ENCODE measurements around the gene VAT1L. TPM values are rescaled to one million over a fixed set of nuclear protein-coding genes. Genes with fewer than 3 reads are reported as not detected.

VAT1L gene, protein sequence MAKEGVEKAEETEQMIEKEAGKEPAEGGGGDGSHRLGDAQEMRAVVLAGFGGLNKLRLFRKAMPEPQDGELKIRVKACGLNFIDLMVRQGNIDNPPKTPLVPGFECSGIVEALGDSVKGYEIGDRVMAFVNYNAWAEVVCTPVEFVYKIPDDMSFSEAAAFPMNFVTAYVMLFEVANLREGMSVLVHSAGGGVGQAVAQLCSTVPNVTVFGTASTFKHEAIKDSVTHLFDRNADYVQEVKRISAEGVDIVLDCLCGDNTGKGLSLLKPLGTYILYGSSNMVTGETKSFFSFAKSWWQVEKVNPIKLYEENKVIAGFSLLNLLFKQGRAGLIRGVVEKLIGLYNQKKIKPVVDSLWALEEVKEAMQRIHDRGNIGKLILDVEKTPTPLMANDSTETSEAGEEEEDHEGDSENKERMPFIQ
- not detected in 2 replicates for total RNA-seq (2014; rRNA removed; shearing (Covaris generic))
- polyA plus RNA-seq (2015; cell fraction: cytosol; rRNA removed): not detected in 2 replicates
- not detected in 2 replicates for polyA plus RNA-seq (2015; cell fraction: nucleus; rRNA removed)

DNA sequence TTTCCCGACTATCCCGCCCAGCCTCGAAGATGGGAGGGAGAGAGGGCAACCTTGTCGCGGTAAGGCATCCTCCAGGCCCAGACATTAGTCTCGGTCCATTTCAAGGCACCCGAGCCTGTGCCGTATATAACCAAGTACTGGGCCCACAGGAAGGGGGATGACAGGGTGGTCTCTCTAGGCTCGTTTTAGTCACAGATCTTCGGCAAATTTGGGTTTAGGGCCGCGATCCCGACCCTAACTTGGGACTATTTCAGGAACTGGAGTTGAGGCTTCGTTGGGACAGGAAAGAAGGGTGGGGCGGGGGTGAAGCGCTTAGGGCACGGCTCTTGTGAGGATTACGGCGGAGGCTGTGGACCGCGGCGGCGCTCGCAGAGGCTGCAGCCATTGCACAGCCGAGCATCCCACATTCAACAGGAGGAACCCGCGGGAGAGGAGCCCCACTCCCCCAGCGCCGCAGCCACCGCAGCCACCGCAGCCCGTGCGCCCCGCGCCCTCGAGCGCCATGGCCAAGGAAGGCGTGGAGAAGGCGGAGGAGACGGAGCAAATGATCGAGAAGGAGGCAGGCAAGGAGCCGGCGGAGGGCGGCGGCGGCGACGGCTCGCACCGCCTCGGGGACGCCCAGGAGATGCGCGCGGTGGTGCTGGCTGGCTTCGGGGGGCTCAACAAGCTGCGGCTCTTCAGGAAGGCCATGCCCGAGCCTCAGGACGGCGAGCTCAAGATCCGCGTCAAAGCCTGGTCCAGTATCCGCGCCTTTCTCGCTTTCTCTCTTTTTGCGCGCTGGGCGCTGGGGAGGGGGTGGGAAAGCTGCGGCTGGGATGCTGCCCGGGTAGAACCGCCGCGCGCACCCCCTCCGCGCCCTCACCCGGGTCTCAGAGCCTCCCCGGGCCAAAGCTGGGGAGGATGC is at the start of gene VAT1L:
Gene VAT1L (plus strand): TSS at position 384 of the 904 bp plus-strand sequence. CDS start 119 bp downstream, at position 503.
- no peak for DNase-seq (ENCODE audit: low read depth, low spot score)
- in situ Hi-C loops (cut with HindIII; ENCODE audit: low pct_unique_long_range_greater_than_20kb, low sequenced_read_pairs): no loop called here

- DNase-seq (ENCODE audit: low read depth, low spot score): no peak
- in situ Hi-C loops (cut with HindIII; ENCODE audit: low pct_unique_long_range_greater_than_20kb, low sequenced_read_pairs): no loop called here
Measured at GRCh38 chr16:77738706-77739558, 49.4 kb upstream of the VAT1L start.

DNA sequence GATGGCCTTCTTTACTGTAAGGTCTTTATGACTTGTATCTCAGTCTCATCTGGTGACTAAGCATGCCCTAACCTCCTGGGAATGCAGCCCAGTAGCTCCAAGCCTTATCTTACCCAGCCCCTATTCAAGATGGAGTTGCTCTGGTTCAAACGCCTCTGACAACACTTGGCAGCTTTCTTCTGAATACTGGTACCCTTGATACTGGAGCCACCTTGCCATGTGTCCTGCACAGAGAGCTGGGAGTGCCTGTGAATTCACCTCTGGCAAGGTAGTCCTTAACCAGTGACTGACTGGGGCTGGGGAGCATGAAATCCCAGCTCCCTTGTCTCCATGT is 48.8 kb upstream of the VAT1L start:
- no peak for DNase-seq (ENCODE audit: low read depth, low spot score)
- in situ Hi-C loops (cut with HindIII; ENCODE audit: low pct_unique_long_range_greater_than_20kb, low sequenced_read_pairs): no loop called here

- no peak for DNase-seq (ENCODE audit: low read depth, low spot score)
- in situ Hi-C loops (cut with HindIII; ENCODE audit: low pct_unique_long_range_greater_than_20kb, low sequenced_read_pairs): no loop called here
Measured at GRCh38 chr16:77744141-77744540, 44.2 kb upstream of the VAT1L start.

DNA sequence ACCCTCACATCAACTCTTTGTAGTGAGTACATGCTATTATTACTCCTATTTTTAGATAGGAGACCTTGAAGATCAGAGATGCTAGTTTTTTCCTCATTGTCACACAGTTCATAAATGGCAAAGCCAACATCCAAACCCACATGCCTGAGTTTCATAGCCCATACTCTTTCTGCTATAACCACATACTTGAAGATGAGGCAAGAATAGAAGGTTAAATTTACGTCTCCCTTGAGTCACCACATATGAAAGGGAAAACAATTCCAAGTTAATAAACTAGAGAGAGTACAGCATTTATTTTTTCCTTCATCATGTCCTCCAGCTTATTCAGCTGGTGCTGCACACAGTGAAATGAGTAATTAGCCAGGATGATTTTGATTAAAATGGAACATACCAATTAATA is 42.4 kb upstream of the VAT1L start:
- DNase-seq (ENCODE audit: low read depth, low spot score): no peak
- in situ Hi-C loops (cut with HindIII; ENCODE audit: low pct_unique_long_range_greater_than_20kb, low sequenced_read_pairs): no loop called here

- DNase-seq (ENCODE audit: low read depth, low spot score): no peak
- in situ Hi-C loops (cut with HindIII; ENCODE audit: low pct_unique_long_range_greater_than_20kb, low sequenced_read_pairs): no loop called here
Measured at GRCh38 chr16:77748421-77749005, 39.9 kb upstream of the VAT1L start.

DNA sequence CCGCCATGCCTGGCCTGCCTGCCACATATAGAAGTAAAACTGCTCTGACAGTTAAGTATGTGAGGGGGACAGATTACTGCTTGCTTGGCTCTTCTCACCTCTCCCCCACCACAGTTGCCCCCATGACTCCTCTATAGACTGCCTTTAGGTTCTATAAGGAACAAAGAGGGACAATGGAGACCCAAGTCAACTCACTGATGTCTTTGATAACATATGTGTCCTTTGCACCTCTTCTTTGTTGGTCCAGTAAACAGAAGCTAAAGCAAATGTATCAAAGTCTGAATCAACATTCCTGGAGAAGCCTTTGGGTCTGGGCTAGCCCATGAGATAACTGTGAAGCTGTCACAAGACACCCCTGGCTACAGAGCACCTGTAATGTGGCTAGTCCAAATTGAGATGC is 38.9 kb upstream of the VAT1L start:
- in situ Hi-C loops (cut with HindIII; ENCODE audit: low pct_unique_long_range_greater_than_20kb, low sequenced_read_pairs): no loop called here
- DNase-seq (ENCODE audit: low read depth, low spot score): no peak

DNA sequence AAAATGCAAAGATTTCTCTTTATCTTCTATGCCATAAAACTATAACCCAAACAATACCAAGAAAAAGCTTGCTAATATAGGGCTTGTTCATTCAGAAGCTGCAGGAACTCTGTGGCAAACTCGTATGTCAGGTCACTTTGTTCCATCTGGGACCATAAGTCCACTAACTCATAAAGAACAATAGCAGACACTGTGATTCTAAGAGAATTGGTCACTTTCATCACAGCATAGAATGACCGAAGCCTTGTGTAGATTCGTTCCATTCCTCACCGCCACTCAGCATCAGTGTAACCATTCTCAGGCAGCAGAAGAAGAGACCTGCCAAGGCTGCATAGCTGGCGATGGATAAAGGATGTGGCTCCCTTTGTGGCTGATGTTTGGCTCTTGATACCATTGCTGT is 30.3 kb upstream of the VAT1L start:
- in situ Hi-C loops (cut with HindIII; ENCODE audit: low pct_unique_long_range_greater_than_20kb, low sequenced_read_pairs): no loop called here
- DNase-seq (ENCODE audit: low read depth, low spot score): no peak

GRCh38 chr16:77758508-77758907 is 29.9 kb upstream of the VAT1L start:
- in situ Hi-C loops (cut with HindIII; ENCODE audit: low pct_unique_long_range_greater_than_20kb, low sequenced_read_pairs): no loop called here
- no peak for DNase-seq (ENCODE audit: low read depth, low spot score)

DNA sequence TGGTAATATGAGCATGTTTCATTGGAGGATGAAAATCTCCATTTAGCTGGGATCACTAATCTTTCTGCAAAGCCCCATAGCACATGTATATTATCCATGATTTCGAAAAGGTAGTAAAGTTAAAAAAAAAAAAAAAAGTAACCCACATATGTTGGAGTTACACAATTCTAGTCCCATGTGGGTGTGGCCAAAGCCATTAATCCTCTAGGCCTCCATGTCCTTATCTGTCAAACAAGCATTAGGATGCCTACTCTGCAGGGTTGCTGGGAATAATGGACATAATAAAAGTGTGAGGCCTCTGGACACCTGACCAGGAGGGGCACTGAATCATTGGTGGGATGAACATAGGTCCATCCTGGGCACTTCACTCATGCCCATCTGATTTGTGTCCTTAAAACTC is 29.2 kb upstream of the VAT1L start:
- in situ Hi-C loops (cut with HindIII; ENCODE audit: low pct_unique_long_range_greater_than_20kb, low sequenced_read_pairs): no loop called here
- DNase-seq (ENCODE audit: low read depth, low spot score): no peak

- in situ Hi-C loops (cut with HindIII; ENCODE audit: low pct_unique_long_range_greater_than_20kb, low sequenced_read_pairs): no loop called here
- no peak for DNase-seq (ENCODE audit: low read depth, low spot score)
Measured at GRCh38 chr16:77759821-77760220, 28.5 kb upstream of the VAT1L start.

DNA sequence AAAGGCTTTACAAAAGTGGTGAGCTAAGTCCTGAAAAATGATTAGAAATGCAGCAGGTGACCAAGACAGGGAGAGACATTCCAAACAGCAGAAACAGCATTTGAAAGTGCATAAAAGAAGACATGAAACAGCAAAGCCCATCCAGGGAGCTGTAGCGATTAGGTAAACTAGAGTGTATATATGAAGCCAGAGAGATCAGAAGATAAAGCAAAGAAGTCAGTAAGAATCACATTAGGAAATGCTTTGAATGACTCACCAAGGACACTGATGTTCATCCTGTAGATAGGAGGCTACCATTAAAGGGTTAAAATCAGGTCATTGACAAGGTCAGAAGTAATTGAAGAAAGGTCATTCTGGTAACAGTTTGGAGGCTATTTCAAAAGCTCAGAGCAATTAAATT is 27.6 kb upstream of the VAT1L start:
- in situ Hi-C loops (cut with HindIII; ENCODE audit: low pct_unique_long_range_greater_than_20kb, low sequenced_read_pairs): no loop called here
- no peak for DNase-seq (ENCODE audit: low read depth, low spot score)

DNA sequence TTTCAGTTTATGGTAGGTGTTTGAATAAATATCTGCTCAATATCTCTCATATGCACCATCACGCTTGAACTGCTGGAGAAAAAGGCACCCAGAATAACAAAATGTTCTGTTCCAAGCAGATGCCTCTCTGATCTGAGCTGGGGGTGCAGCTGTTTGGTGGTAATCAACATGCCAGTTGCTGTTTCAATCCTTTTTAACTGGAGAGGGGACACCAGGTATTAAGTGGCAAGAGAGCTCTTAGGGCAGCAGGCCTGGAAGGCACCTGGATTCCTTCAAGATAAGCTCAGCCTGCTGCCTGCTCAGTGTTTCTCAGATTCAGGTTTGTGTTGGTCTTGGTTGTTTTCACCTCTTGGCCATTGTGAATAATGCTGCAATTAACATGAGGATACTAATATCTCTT is 27.2 kb upstream of the VAT1L start:
- in situ Hi-C loops (cut with HindIII; ENCODE audit: low pct_unique_long_range_greater_than_20kb, low sequenced_read_pairs): no loop called here

DNA sequence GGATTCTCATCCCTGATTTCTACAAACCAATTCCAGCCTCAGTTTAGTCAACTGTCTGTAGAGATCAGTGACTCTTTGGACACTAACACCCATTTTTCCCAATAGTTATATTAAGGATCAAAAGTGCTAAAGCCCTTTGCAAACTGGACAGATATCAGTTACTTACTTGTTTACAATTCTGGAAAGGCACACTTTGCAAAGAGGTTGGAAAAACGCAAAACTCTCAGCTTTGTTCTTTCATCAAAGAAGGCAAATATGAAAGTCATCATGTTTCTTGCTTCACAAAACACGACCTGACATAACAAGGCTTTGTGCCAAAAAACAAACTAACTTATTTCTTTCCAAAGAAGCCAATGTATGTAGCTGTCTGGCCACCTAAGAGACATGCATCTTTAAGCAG is 26.1 kb upstream of the VAT1L start:
- no peak for DNase-seq (ENCODE audit: low read depth, low spot score)
- in situ Hi-C loops (cut with HindIII; ENCODE audit: low pct_unique_long_range_greater_than_20kb, low sequenced_read_pairs): no loop called here

More for the DNA sequence above, 27.2 kb upstream of the VAT1L start:
- no peak for DNase-seq (ENCODE audit: low read depth, low spot score)

DNA sequence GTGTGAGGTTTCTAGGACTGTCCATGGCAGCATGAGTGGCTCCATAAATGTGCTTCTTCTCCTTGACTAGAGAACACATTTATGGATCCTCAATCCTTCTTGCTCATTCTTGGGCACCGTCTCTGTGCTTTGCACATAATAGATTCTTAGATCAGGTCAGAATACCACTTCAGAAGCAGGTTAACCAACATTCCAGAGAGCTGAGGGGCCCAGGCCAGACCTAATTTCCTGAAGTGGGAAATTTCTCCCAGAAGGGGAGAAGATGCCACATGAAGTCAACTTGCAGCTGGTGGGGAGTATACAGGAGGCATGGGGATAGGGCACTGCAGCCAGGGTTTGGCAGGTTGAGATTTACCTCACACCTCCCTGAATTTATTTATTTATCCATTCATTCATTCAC is 24.4 kb upstream of the VAT1L start:
- DNase-seq (ENCODE audit: low read depth, low spot score): no peak
- in situ Hi-C loops (cut with HindIII; ENCODE audit: low pct_unique_long_range_greater_than_20kb, low sequenced_read_pairs): no loop called here

GRCh38 chr16:77767211-77767610 is 21.2 kb upstream of the VAT1L start:
- DNase-seq (ENCODE audit: low read depth, low spot score): no peak
- in situ Hi-C loops (cut with HindIII; ENCODE audit: low pct_unique_long_range_greater_than_20kb, low sequenced_read_pairs): no loop called here

DNA sequence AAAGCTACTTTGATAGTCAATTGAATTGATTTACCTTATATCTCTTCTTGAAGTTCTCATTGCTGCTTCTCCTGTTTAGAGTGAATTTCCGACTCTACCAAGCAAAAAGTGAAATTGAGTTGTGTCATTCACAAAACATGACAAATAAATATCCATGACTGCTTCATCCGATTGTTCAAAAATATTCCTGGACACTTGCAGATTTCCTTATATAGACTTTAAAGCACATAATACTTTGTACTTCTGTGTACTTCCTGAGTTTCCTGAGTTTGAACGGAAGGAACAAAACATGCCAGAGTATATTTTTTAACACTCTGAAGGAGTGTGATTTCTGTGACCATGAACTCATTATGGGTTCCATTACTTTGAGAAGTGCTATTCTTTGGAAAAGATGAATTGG is 20.5 kb upstream of the VAT1L start:
- no peak for DNase-seq (ENCODE audit: low read depth, low spot score)
- in situ Hi-C loops (cut with HindIII; ENCODE audit: low pct_unique_long_range_greater_than_20kb, low sequenced_read_pairs): no loop called here

Data from SK-MEL-5 (cell line).